ENCODE results near the gene ZNF691.
"Not testable (repeated sequence)": the region's sequence is repeated elsewhere in the genome, so short reads cannot be mapped to it uniquely, and the experiment has no call there.

The ZNF691 gene

GRCh38 chr1:42861014-42861399 lies 14.6 kb downstream of the ZNF691 start:
- DNase-seq = no peak

DNA sequence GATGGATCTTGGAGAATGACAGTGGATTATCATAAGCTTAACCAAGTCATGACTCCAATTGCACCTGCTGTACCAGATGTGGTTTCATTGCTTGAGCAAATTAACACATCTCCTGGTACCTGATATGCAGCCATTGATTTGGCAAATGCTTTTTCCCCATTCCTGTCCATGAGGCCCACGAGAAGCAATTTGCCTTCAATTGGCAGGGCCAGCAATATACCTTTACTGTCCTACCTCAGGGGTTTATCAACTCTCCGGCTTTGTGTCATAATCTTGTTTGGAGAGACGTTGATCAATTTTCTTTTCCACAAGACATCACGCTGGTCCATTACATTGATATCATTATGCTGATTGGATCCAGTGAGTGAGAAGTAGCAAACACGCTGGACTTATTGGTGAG lies 20.1 kb downstream of the ZNF691 start:
- no peak for DNase-seq

DNA sequence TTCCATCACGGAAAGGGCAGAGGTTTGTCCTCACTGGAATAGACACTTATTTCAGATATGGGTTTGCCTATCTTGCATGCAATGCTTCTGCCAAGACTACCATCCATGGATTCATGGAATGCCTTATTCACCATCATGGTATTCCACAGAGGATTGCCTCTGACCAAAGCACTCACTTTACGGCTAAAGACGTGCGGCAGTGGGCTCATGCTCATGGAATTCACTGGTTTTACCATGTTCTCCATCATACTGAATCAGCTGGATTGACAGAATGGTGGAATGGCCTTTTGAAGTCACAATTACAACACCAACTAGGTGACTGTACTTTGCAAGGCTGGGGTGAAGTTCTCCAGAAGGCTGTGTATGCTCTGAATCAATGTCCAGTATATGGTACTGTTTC lies 22.1 kb downstream of the ZNF691 start:
- not testable (repeated sequence) for DNase-seq

DNA sequence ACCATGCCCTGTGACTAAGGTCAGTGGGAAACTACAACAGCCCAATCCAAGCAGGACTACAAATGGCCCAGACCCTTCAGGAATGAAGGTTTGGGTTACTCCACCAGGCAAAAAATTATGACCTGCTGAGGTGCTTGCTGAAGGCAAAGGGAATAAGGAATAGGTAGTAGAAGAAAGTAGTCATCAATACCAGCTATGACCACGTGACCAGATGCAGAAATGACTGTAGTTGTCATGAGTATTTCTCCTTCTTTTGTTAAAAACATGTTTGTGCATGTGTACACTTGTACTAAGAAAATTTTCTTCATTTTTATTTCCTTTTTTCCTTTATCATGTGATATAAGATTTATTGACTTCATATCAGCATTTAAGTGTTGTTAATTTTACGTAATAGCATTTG lies 22.8 kb downstream of the ZNF691 start:
- not testable (repeated sequence) for DNase-seq

- not testable (repeated sequence) for DNase-seq
These were observed 23.3 kb downstream of the ZNF691 start for GRCh38 chr1:42869751-42870150.

- not testable (repeated sequence) for DNase-seq
These were observed 26.7 kb downstream of the ZNF691 start for GRCh38 chr1:42873108-42873507.

DNA sequence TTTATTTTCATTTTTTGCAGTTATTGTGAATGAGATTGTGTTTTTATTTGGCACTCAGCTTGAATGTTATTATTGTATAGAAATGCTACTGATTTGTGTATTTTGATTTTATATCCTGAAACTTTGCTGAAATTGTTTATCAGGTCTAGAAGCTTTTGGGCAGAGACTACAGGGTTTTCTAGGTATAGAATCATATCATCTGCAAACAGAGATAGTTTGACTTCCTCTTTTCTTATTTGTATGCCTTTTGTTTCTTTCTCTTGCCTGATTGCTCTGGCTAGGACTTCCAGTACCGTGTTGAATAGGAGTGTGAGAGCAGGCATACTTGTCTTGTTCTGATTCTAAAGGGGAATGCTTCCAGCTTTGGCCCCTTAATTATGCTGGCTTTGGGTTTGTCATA lies 27.3 kb downstream of the ZNF691 start:
- DNase-seq = no peak

DNA sequence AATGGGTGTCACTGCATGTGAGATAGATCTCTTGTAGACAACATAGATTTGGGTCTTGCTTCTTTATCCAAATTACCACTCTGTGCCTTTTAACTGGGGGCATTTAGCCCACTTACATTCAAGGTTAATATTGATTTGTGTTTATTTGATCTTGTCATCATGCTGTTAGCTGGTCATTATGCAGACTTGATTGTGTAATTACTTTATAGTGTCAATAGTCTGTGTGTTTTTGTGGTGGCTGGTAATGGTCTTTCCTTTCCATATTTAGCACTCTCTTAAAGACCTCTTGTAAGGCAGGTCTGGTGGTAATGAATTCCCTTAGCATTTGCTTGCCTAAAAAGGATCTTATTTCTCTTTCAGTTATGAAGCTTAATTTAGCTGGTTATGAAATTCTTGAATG lies 29.6 kb downstream of the ZNF691 start:
- no peak for DNase-seq

DNA sequence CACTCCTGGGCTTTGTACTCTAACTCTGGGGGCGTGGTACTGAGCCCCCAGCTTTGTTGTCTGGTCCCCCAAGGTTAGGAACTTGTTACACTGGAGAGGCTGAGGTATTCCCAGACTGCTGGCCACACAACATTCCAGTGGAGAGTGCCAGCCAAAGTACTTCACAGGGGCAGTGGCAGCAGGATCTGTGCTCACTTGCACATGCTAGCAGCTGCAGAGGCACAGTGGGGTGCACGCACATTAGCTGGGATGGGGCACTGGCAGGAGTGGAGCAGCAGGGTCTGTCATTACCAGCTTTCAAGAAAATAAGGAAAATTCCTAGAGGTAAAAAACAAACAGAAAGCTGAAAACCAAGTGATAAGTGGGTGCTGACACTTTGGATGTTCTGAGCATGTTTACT lies 31.0 kb downstream of the ZNF691 start:
- DNase-seq = no peak

DNA sequence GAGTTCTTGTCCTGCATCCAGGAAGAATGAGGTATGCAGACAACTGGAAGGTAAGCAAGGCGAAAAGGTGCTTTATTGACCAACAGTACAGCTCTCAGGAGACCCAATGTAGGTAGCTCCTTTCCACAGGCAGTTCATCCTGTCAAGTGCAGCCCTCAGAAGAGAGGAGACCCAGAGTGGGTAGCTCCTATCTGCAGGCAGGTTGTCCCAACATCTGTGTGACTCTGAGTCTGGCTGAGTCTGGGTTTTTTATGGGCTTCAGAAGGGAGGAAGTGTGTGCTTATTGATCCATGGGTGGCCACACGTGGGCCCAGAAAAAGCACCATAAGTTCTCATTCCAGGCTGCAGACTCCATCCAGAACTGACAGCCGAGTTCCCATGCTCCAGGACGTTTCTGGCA lies 34.0 kb downstream of the ZNF691 start:
- no peak for DNase-seq

DNA sequence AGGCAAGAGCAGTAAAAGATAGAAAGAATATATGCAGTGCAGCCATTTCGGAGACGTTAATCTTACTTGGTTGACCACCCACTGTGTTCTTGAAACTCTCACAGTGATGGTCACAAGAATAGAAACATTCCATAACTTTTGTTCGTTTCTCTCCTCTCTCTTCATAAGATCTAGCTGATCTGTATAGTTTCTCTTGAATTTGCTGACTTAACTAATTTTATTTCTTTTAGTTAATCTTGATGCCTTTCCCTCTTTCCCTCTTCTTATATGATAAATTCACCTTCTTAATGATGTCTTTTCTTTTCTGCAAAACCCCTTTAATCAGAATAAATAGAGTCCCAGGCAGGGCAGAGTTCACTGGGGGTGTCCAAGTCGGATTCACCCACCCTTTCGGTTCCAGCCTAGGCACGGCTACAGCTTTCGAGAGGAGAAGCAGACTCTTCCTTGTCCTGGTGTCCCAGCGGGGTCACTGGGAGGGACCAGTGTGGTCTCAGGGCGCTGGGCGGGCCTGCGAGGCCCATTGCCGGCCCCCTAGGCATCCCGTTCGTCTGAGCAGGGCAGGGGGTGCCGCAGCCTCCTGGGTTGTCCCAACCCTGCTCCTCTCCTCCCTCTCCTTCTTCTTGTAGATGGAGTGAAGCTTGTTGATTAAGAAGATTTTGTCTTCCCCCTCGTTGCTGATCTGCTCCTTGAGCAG lies 39.8 kb downstream of the ZNF691 start:
- no peak for DNase-seq

- DNase-seq = no peak
These were observed 40.4 kb downstream of the ZNF691 start for GRCh38 chr1:42886800-42887199.

DNA sequence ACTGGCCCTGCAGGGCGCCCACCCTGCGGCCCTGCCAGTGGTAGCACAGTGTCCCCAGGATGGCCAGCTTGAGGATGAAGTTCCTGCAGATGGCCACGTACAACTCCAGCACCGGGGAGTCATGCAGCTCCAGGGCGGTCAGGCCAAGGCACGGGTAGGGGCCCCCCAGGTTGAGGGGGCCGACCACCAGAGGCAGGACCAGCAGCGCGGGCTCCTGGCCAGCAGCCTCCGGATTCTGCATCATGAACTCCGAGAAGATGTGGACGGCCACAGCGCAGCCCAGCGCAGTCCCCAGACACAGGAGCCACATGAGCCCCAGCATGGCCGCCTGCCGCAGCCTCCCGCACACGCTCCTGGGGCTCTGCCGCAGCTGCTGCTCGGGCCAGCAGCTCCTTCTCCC lies 41.0 kb downstream of the ZNF691 start:
- DNase-seq = no peak

DNA sequence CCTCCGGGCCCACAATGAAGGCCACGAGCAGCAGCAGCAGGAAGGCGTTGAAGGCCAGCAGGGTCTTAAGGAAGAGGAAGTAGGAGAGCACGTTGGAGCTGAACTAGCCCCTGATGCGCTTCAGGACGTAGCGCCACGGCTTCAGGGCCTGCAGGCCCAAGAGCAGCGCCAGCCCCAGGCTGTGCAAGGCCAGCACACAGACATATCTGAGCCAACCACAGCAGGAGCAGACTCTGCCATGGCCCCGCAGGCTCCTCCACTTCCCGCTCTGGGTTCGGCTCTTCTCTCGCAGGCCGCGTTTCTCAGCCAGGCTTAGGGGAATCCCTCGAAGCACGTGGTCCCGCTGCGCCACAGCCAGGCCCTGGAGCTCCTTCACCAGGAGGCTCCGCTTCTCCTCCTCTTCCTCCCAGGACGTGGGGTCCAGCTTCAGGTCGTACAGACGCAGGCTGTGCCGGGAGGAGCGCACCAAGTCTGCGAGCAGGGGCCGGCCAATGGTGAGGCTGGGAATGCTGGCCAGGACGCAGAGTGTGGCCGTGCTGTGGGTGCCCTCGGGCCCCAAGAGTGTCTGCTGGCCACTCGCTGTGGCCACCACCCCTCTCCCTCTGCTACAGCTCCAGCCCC lies 41.7 kb downstream of the ZNF691 start:
- DNase-seq = no peak

- DNase-seq = no peak
These were observed 42.9 kb downstream of the ZNF691 start for GRCh38 chr1:42889264-42889663.

GRCh38 chr1:42891465-42892138 lies 45.2 kb downstream of the ZNF691 start:
- DNase-seq = no peak

GRCh38 chr1:42899960-42900359 lies 53.5 kb downstream of the ZNF691 start:
- not testable (repeated sequence) for DNase-seq
